H1 (cell line): ENCODE measurements around the gene MAP2K5. TPM values are rescaled to one million over a fixed set of nuclear protein-coding genes. Genes with fewer than 3 reads are reported as not detected.
A peak's percentile ranks its signal among the peaks of the same experiment; 100 is the strongest.

Experiments used
- CTCF ChIA-PET: fragments of 300-600 bp; sonication (Branson Sonifier 250); formaldehyde crosslinking; loops from one replicate; lab custom pipeline; 2021; ENCODE audit not compliant: partially characterized antibody; lab: Charles Lee
- POLR2A ChIA-PET: fragments of 300-600 bp; sonication (Branson Sonifier 250); formaldehyde crosslinking; loops from one replicate; lab custom pipeline; 2021; ENCODE audit warnings: inconsistent platforms; ENCODE audit not compliant: partially characterized antibody; lab: Charles Lee
- DNase-seq, 2 experiments: peaks; one replicate each; pipeline versions ENCODE4 v3.0.0 to v3.0.0-alpha.2; 2010 to 2022; ENCODE audit warnings: low spot score in 2 of 2, low read depth in 1 of 2, mixed read lengths in 1 of 2
- FAIRE-seq: peaks from 2 replicates; lab custom pipeline; 2011; peaks lifted over from hg19 to GRCh38; lab: Jason Lieb, UNC
- H2AFZ ChIP-seq: 2 replicates; pipeline ENCODE4 v1.8.1; 2012; ENCODE audit warnings: low read length, inconsistent platforms
- H2AK5ac ChIP-seq: 2 replicates; pipeline ENCODE4 v1.6.1; 2013; ENCODE audit warnings: low read depth, low read length
- H2BK120ac ChIP-seq: replicated peaks from 2 replicates; pipeline ENCODE3; 2013; ENCODE audit warnings: low read depth, low read length, inconsistent platforms
- H2BK12ac ChIP-seq: 2 replicates; pipeline ENCODE4 v1.6.1; 2013; ENCODE audit warnings: low read depth, low read length
- H2BK15ac ChIP-seq: 2 replicates; pipeline ENCODE4 v1.6.1; 2013; ENCODE audit warnings: low read length
- H2BK20ac ChIP-seq: 2 replicates; pipeline ENCODE4 v1.6.1; 2013; ENCODE audit warnings: low read length
- H2BK5ac ChIP-seq: 2 replicates; pipeline ENCODE4 v1.6.1; 2013; ENCODE audit warnings: low read depth, low read length
- H3K14ac ChIP-seq: 2 replicates; pipeline ENCODE4 v1.6.1; 2013; ENCODE audit warnings: inconsistent platforms; ENCODE audit not compliant: insufficient read length
- H3K18ac ChIP-seq: 2 replicates; pipeline ENCODE4 v1.6.1; 2013; ENCODE audit warnings: low read length; ENCODE audit errors: extremely low read depth
- H3K23ac ChIP-seq: 2 replicates; pipeline ENCODE4 v1.6.1; 2013; ENCODE audit warnings: inconsistent platforms; ENCODE audit not compliant: insufficient read length
- H3K23me2 ChIP-seq: 2 replicates; pipeline ENCODE4 v1.6.1; 2013; ENCODE audit warnings: low read depth, low read length
- H3K27ac ChIP-seq: 2 replicates; pipeline ENCODE4 v1.6.1; 2011; ENCODE audit warnings: low read depth, low read length, inconsistent platforms
- H3K27me3 ChIP-seq, 4 experiments: replicated peaks in 1 of 4; 1 replicate in 1 of 4; 2 replicates in 3 of 4; pipeline versions ENCODE4 v1.6.1 to v1.8.1; 2011 to 2013; ENCODE audit warnings: low read length in 3 of 4, mild to moderate bottlenecking in 3 of 4, inconsistent platforms in 2 of 4, mixed read lengths in 2 of 4, moderate library complexity in 1 of 4; ENCODE audit not compliant: control insufficient read depth in 3 of 4, insufficient read depth in 3 of 4; ENCODE audit errors: extremely low read depth in 1 of 4
- H3K36me3 ChIP-seq, 4 experiments: 2 replicates each; pipeline versions ENCODE4 v1.6.1 to v1.8.1; 2011 to 2013; ENCODE audit warnings: mild to moderate bottlenecking in 4 of 4, low read length in 3 of 4, moderate library complexity in 2 of 4, control low read depth in 1 of 4, inconsistent platforms in 1 of 4; ENCODE audit not compliant: insufficient read depth in 4 of 4, control insufficient read depth in 2 of 4
- H3K4ac ChIP-seq: replicated peaks from 2 replicates; pipeline ENCODE3; 2013; ENCODE audit warnings: low read length, low read depth, mixed read lengths, inconsistent platforms; ENCODE audit not compliant: insufficient read length
- H3K4me1 ChIP-seq, 4 experiments: replicated peaks in 1 of 4; 1 replicate in 1 of 4; 2 replicates in 3 of 4; pipeline versions ENCODE4 v1.6.1 to v1.8.1; 2011 to 2013; ENCODE audit warnings: low read length in 3 of 4, inconsistent platforms in 2 of 4, mixed read lengths in 1 of 4; ENCODE audit not compliant: insufficient read depth in 4 of 4, control insufficient read depth in 3 of 4
- H3K4me2 ChIP-seq, 2 experiments: 2 replicates each; pipeline versions ENCODE4 v1.6.1 to v1.8.1; 2011 to 2013; ENCODE audit warnings: low read depth in 2 of 2, low read length in 2 of 2, control low read depth in 1 of 2, inconsistent platforms in 1 of 2, mild to moderate bottlenecking in 1 of 2; ENCODE audit not compliant: insufficient read depth in 1 of 2
- H3K4me3 ChIP-seq, 4 experiments: fragments of 200-600, 300-600 bp in 1 of 4; sonication (generic), shearing (Covaris generic), sonication (Bioruptor Twin) in 1 of 4; 2 replicates each; pipeline versions ENCODE4 v1.5.1 to v1.8.1; 2011 to 2016; ENCODE audit warnings: low read length in 4 of 4, low read depth in 3 of 4, control low read depth in 2 of 4, inconsistent platforms in 2 of 4, mild to moderate bottlenecking in 2 of 4, mixed read lengths in 1 of 4, moderate library complexity in 1 of 4; ENCODE audit not compliant: insufficient read depth in 2 of 4; ENCODE audit errors: extremely low read depth in 1 of 4
- H3K56ac ChIP-seq: replicated peaks from 2 replicates; pipeline ENCODE3; 2013; ENCODE audit warnings: low read depth, mild to moderate bottlenecking, mixed read lengths, low read length, inconsistent platforms; ENCODE audit not compliant: insufficient read length
- H3K79me1 ChIP-seq: 2 replicates; pipeline ENCODE4 v1.6.1; 2013; ENCODE audit warnings: low read depth, low read length, control low read depth
- H3K79me2 ChIP-seq, 2 experiments: 2 replicates each; pipeline versions ENCODE4 v1.6.1 to v1.8.1; 2012 to 2013; ENCODE audit warnings: low read length in 2 of 2, mild to moderate bottlenecking in 2 of 2, inconsistent platforms in 1 of 2; ENCODE audit not compliant: insufficient read depth in 2 of 2, control insufficient read depth in 1 of 2
- H3K9ac ChIP-seq, 4 experiments: replicated peaks in 1 of 4; 1 replicate in 1 of 4; 2 replicates in 3 of 4; pipeline versions ENCODE4 v1.6.1 to v1.8.1; 2011 to 2013; ENCODE audit warnings: low read depth in 3 of 4, low read length in 3 of 4, control low read depth in 2 of 4, mild to moderate bottlenecking in 2 of 4, moderate library complexity in 2 of 4, inconsistent platforms in 1 of 4; ENCODE audit errors: extremely low read depth in 1 of 4
- H3K9me3 ChIP-seq, 2 experiments: 2 replicates each; pipeline versions ENCODE4 v1.6.1 to v1.8.1; 2012 to 2013; ENCODE audit warnings: mild to moderate bottlenecking in 2 of 2, moderate library complexity in 2 of 2, control low read depth in 1 of 2, inconsistent platforms in 1 of 2, low read depth in 1 of 2, low read length in 1 of 2, mixed read lengths in 1 of 2; ENCODE audit not compliant: insufficient read depth in 2 of 2
- H4K20me1 ChIP-seq, 2 experiments: replicated peaks in 1 of 2; 2 replicates each; pipeline versions ENCODE3 to v1.8.1; 2011 to 2013; ENCODE audit warnings: inconsistent platforms in 2 of 2, low read length in 2 of 2, mild to moderate bottlenecking in 1 of 2; ENCODE audit not compliant: insufficient read depth in 2 of 2, control insufficient read depth in 1 of 2
- H4K5ac ChIP-seq: 2 replicates; pipeline ENCODE4 v1.6.1; 2013; ENCODE audit warnings: low read length, low read depth, mixed read lengths, inconsistent platforms; ENCODE audit not compliant: insufficient read length
- H4K8ac ChIP-seq: 2 replicates; pipeline ENCODE4 v1.8.0; 2013; ENCODE audit warnings: mild to moderate bottlenecking, moderate library complexity, low read length, inconsistent platforms; ENCODE audit not compliant: insufficient read depth; ENCODE audit errors: extremely low read depth
- H4K91ac ChIP-seq: replicated peaks from 2 replicates; pipeline ENCODE3; 2013; ENCODE audit warnings: low read length, mixed read lengths, inconsistent platforms; ENCODE audit not compliant: insufficient read length
- BCL11A ChIP-seq, 2 experiments: IDR thresholded peaks; one replicate each; pipeline ENCODE4 v1.6.1; 2011; ENCODE audit warnings: low read depth in 2 of 2, low read length in 2 of 2, mild to moderate bottlenecking in 2 of 2
- CEBPB ChIP-seq: IDR thresholded peaks from 2 replicates; pipeline ENCODE4 v1.6.1; 2012; ENCODE audit warnings: low read depth, low read length
- KDM5A ChIP-seq: fragments of 200-600 bp; IDR thresholded peaks from 2 replicates; pipeline ENCODE4 v1.7.1; 2012; ENCODE audit warnings: mild to moderate bottlenecking, low read length, inconsistent platforms, mixed read lengths
- MAX ChIP-seq: IDR thresholded peaks from 2 replicates; pipeline ENCODE4 v1.6.1; 2012; ENCODE audit warnings: inconsistent platforms
- RNF2 ChIP-seq: fragments of 200-900, 300-1000 bp; sonication (generic); IDR thresholded peaks from 2 replicates; pipeline ENCODE4 v1.7.1; 2016; ENCODE audit warnings: borderline replicate concordance, low read depth, mild to moderate bottlenecking, antibody characterized with exemption, low read length; ENCODE audit not compliant: poor library complexity, severe bottlenecking; ENCODE audit errors: missing control alignments
- RXRA ChIP-seq: IDR thresholded peaks from 2 replicates; pipeline ENCODE4 v1.6.1; 2011; ENCODE audit warnings: low read depth, mild to moderate bottlenecking, low read length, moderate library complexity; ENCODE audit not compliant: insufficient read depth
- SIRT6 ChIP-seq: IDR thresholded peaks from one replicate; pipeline ENCODE4 v1.7.1; 2012; ENCODE audit warnings: low read length, inconsistent platforms
- SP2 ChIP-seq: IDR thresholded peaks from 2 replicates; pipeline ENCODE4 v1.6.1; 2012; ENCODE audit warnings: mild to moderate bottlenecking, low read length, inconsistent platforms
- SRF ChIP-seq: IDR thresholded peaks from 2 replicates; pipeline ENCODE4 v1.6.1; 2011; ENCODE audit warnings: mild to moderate bottlenecking, low read depth, low read length, moderate library complexity
- TAF1 ChIP-seq: IDR thresholded peaks from 2 replicates; pipeline ENCODE4 v1.6.1; 2011; ENCODE audit warnings: mild to moderate bottlenecking, low read depth, low read length
- TBP ChIP-seq: IDR thresholded peaks from 2 replicates; pipeline ENCODE4 v1.6.1; 2011; ENCODE audit warnings: low read depth, low read length, improper control_type of control experiment
- ZNF274 ChIP-seq: IDR thresholded peaks from 2 replicates; pipeline ENCODE4 v1.7.0; 2012; ENCODE audit warnings: low read length, borderline replicate concordance; ENCODE audit errors: extremely low read depth
- WGBS, 2 experiments: shearing (Covaris generic) in 1 of 2; methylation state at CpG; one replicate each; pipeline versions ENCODE4 v1.1.6 to v1.1.7; 2013 to 2015; ENCODE audit warnings: low lambda C conversion rate in 2 of 2, mixed read lengths in 2 of 2, inconsistent platforms in 1 of 2, low coverage in 1 of 2, missing lambda C conversion rate in 1 of 2; ENCODE audit not compliant: insufficient replicate concordance in 2 of 2, insufficient coverage in 1 of 2, insufficient read length in 1 of 2; ENCODE audit errors: extremely low coverage in 1 of 2, missing lambda C conversion rate in 1 of 2; 5-methylcytosine and 5-hydroxymethylcytosine counted together
- polyA plus RNA-seq, 7 experiments: library from polyadenylated mRNA; depleted of rRNA in 3 of 7; stranded (reverse) in 5 of 7; unstranded in 2 of 7; fragments of >200 nt in 5 of 7; fragments of 200-250 nt in 2 of 7; gene quantifications; 1 replicate in 5 of 7; 2 replicates in 1 of 7; 4 replicates in 1 of 7; pipeline versions ENCODE4 v1.2.1 to v1.2.3, GENCODE V29; 2011 to 2013; ENCODE audit warnings: missing spikeins in 2 of 7, mixed read lengths in 2 of 7
- total RNA-seq: library from RNA; stranded (reverse); fragmentation: NEBNext Ultra II Directional; extraction: Animal tissue kit (Norgen Biotek cat#: 25700); gene quantifications from 2 replicates; pipeline ENCODE4 v1.2.1, GENCODE V29; 2021

MAP2K5 gene
- total and polyA plus RNA-seq, 2 of the 8 experiments (the other 6 are each of a cell fraction or from before 2014, with no cell fraction given), result 4.4 to 15.8 TPM

- no peak overlapping the region for H3K9ac ChIP-seq
- no peak overlapping the region for H2BK12ac ChIP-seq
- peaks cover 74 to 87% (median 86%) of the 10 kb centered on the region in 4 experiments for H3K27me3 ChIP-seq
- no peak overlapping the region for H3K23ac ChIP-seq
- H3K4ac ChIP-seq, result no peak overlapping the region
- peaks cover 0 to 2% of the 10 kb centered on the region in 2 experiments; a peak in 1 of 4 replicates for H3K9me3 ChIP-seq
- CTCF ChIA-PET, result interaction anchor here (0.6 to 1.6 kb wide), 9 partner anchors 11 to 705 kb away, joined by 3 to 4 read pairs (median 3); no protein-coding TSS in a partner anchor
- peaks cover 11% of the 10 kb centered on the region; the same call in 1 of the 2 replicates for H3K23me2 ChIP-seq
- no peak overlapping the region for H4K91ac ChIP-seq
- H3K27ac ChIP-seq, result no peak overlapping the region
- WGBS, 2 experiments, result 7% methylated on average over 37 of the region's 39 CpGs; no CpG with 5 or more reads in 1 of the 2 experiments
- no peak overlapping the region for H4K8ac ChIP-seq
- no peak overlapping the region for H2BK120ac ChIP-seq
- H2AK5ac ChIP-seq, result no peak overlapping the region
- 0 out of 2 replicates have a peak overlapping the region, but pooled peaks have one; percentile 72 for H2BK15ac ChIP-seq
- H4K20me1 ChIP-seq, result peaks cover 29 to 30% of the 10 kb centered on the region in 2 experiments
- no peaks in the 10 kb centered on the region for H3K79me1 ChIP-seq
- no peak overlapping the region for H3K56ac ChIP-seq
- H3K18ac ChIP-seq, result no peak overlapping the region
- H3K14ac ChIP-seq, result no peak overlapping the region
- no peaks in the 10 kb centered on the region for H3K79me2 ChIP-seq
- peak in 1 of 2 experiments; percentile 86 for DNase-seq
- no peak overlapping the region for H2BK5ac ChIP-seq
- H3K4me2 ChIP-seq, result peak overlapping the region; percentile 69 to 73
- H3K4me3 ChIP-seq, result peak overlapping the region in 3 of 4 experiments; percentile 6 to 50 (median 19); a peak in 5 of 8 replicates
- peaks cover 0 to 9% (median 0%) of the 10 kb centered on the region in 4 experiments; a peak in 1 of 8 replicates for H3K36me3 ChIP-seq
- POLR2A ChIA-PET, result interaction anchor here (1.0 to 5.0 kb wide), 3 partner anchors 10 to 25 kb away, joined by 3 to 24 read pairs (median 3); no protein-coding TSS in a partner anchor
- no peak overlapping the region for H4K5ac ChIP-seq
- no peak for FAIRE-seq
- H2AFZ ChIP-seq, result no peak overlapping the region
- peaks cover 2 to 46% (median 36%) of the 10 kb centered on the region in 4 experiments for H3K4me1 ChIP-seq
- H2BK20ac ChIP-seq, result no peak overlapping the region
- peak; percentile 53 for TF ChIP-seq MAX
- TF ChIP-seq ZNF274, result no peak
- TF ChIP-seq SP2, result no peak
- no peak for TF ChIP-seq SRF
- TF ChIP-seq KDM5A, result no peak
- peak; percentile 63 for TF ChIP-seq RNF2
- no peak for TF ChIP-seq CEBPB
- TF ChIP-seq TAF1, result no peak
- no peak for TF ChIP-seq SIRT6
- TF ChIP-seq TBP, result no peak
- TF ChIP-seq RXRA, result no peak
- TF ChIP-seq BCL11A (IDR thresholded peaks at IDR 0.05; ENCODE audit: low read depth in 2 of 2, low read length in 2 of 2), result no peak
These were observed 278.7 kb downstream of the MAP2K5 start for GRCh38 chr15:67820992-67821783.
